HG02840 (cell line): Measurements from ENCODE around the gene RALGPS1.
A peak's percentile ranks its signal among the peaks of the same experiment; 100 is the strongest.

Experiments
- ATAC-seq: cut with Tn5 transposase; IDR thresholded peaks from one replicate; pipeline ENCODE4 v1.9.1; 2021; ENCODE audit warnings: mild to moderate bottlenecking, moderate library complexity, moderate number of reproducible peaks; ENCODE audit not compliant: unreplicated experiment, low FRiP score

RALGPS1 gene

GRCh38 chr9:126983767-126984166, 69.2 kb downstream of the RALGPS1 start:
- no peak for ATAC-seq

- ATAC-seq: no peak
These were observed 70.4 kb downstream of the RALGPS1 start for GRCh38 chr9:126984969-126985368.

GRCh38 chr9:126985870-126986498, 71.4 kb downstream of the RALGPS1 start:
- ATAC-seq: no peak

GRCh38 chr9:126986506-126986951, 71.9 kb downstream of the RALGPS1 start:
- ATAC-seq: no peak

- ATAC-seq: no peak
These were observed 74.3 kb downstream of the RALGPS1 start for GRCh38 chr9:126988857-126989256.

GRCh38 chr9:126989847-126990842, 75.6 kb downstream of the RALGPS1 start:
- ATAC-seq: no peak

- no peak for ATAC-seq
These were observed 76.6 kb downstream of the RALGPS1 start for GRCh38 chr9:126991183-126991582.

GRCh38 chr9:126992427-126992826, 77.8 kb downstream of the RALGPS1 start:
- no peak for ATAC-seq

GRCh38 chr9:126999315-127000068, 84.9 kb downstream of the RALGPS1 start:
- no peak for ATAC-seq

- ATAC-seq: peak; percentile 83
These were observed 90.6 kb downstream of the RALGPS1 start for GRCh38 chr9:127004946-127005769.

- no peak for ATAC-seq
These were observed 91.3 kb downstream of the RALGPS1 start for GRCh38 chr9:127005770-127006314.

- ATAC-seq: no peak
These were observed 93.1 kb downstream of the RALGPS1 start for GRCh38 chr9:127007638-127008037.

GRCh38 chr9:127008076-127008475, 93.5 kb downstream of the RALGPS1 start:
- no peak for ATAC-seq

GRCh38 chr9:127011772-127012171, 97.2 kb downstream of the RALGPS1 start:
- no peak for ATAC-seq

- ATAC-seq: no peak
These were observed 97.7 kb downstream of the RALGPS1 start for GRCh38 chr9:127012250-127012649.

GRCh38 chr9:127013597-127013996, 99.0 kb downstream of the RALGPS1 start:
- ATAC-seq: no peak

GRCh38 chr9:127014216-127014909, 99.8 kb downstream of the RALGPS1 start:
- no peak for ATAC-seq

- no peak for ATAC-seq
These were observed 100.4 kb downstream of the RALGPS1 start for GRCh38 chr9:127014910-127015540.
